Measurements from ENCODE around the gene DCHS2.
"Not testable (repeated sequence)": the region's sequence is repeated elsewhere in the genome, so short reads cannot be mapped to it uniquely, and the experiment has no call there.

The DCHS2 gene

GRCh38 chr4:154217384-154217783 lies 274.2 kb downstream of the DCHS2 start:
- not testable (repeated sequence) for H3K27ac ChIP-seq (ENCODE audit: insufficient read depth, low read length, poor library complexity, severe bottlenecking); H3K27me3 ChIP-seq (replicated peaks; ENCODE audit: control insufficient read depth, insufficient read depth, low read length, poor library complexity, severe bottlenecking); DNase-seq; H3K4me1 ChIP-seq (ENCODE audit: control insufficient read depth, insufficient read depth, low read length, poor library complexity, severe bottlenecking); H3K4me3 ChIP-seq (ENCODE audit: insufficient read depth, low read depth, low read length, poor library complexity, severe bottlenecking); H3K36me3 ChIP-seq (ENCODE audit: control insufficient read depth, insufficient read depth, low read length); H3K9me3 ChIP-seq (ENCODE audit: control insufficient read depth, low read length)

DNA sequence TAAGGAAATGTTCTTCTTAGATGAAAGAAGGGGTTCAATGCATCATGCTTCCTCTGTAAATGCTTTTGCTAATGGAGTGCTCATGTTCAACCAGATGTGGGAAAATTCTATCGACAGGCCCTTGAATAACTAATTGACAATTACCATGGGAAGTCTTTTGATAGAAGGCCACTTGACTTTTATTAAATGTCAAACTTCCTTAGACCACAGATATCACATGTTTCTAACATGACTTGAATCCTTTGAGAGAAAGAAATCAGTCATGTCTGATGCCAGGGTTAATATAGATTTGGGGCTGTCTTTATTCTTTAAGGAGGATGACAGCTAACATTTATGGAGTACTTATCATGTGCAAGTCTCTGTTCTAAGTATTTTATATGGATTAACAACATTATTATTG lies 280.1 kb downstream of the DCHS2 start:
- H3K4me1 ChIP-seq (ENCODE audit: control insufficient read depth, insufficient read depth, low read length, poor library complexity, severe bottlenecking): no peaks in the 10 kb centered on the region
- no peak overlapping the region for H3K27ac ChIP-seq (ENCODE audit: insufficient read depth, low read length, poor library complexity, severe bottlenecking)
- no peaks in the 10 kb centered on the region for H3K36me3 ChIP-seq (ENCODE audit: control insufficient read depth, insufficient read depth, low read length)
- no peaks in the 10 kb centered on the region for H3K27me3 ChIP-seq (replicated peaks; ENCODE audit: control insufficient read depth, insufficient read depth, low read length, poor library complexity, severe bottlenecking)
- H3K4me3 ChIP-seq (ENCODE audit: insufficient read depth, low read depth, low read length, poor library complexity, severe bottlenecking): no peak overlapping the region
- DNase-seq: no peak
- H3K9me3 ChIP-seq (ENCODE audit: control insufficient read depth, low read length): no peaks in the 10 kb centered on the region

GRCh38 chr4:154208424-154208823 lies 283.2 kb downstream of the DCHS2 start:
- Histone ChIP-seq H3K27ac (ENCODE audit: insufficient read depth, low read length, poor library complexity, severe bottlenecking) (no peak overlapping the region), H3K27me3 (replicated peaks; ENCODE audit: control insufficient read depth, insufficient read depth, low read length, poor library complexity, severe bottlenecking) (no peaks in the 10 kb centered on the region), H3K4me1 (ENCODE audit: control insufficient read depth, insufficient read depth, low read length, poor library complexity, severe bottlenecking) (no peaks in the 10 kb centered on the region), H3K36me3 (ENCODE audit: control insufficient read depth, insufficient read depth, low read length) (no peaks in the 10 kb centered on the region), H3K9me3 (ENCODE audit: control insufficient read depth, low read length) (no peaks in the 10 kb centered on the region), H3K4me3 (ENCODE audit: insufficient read depth, low read depth, low read length, poor library complexity, severe bottlenecking) (no peak overlapping the region)
- no peak for DNase-seq

GRCh38 chr4:154205471-154205870 lies 286.1 kb downstream of the DCHS2 start:
- Histone ChIP-seq H3K4me3 (ENCODE audit: insufficient read depth, low read depth, low read length, poor library complexity, severe bottlenecking) (no peak overlapping the region), H3K36me3 (ENCODE audit: control insufficient read depth, insufficient read depth, low read length) (no peaks in the 10 kb centered on the region), H3K9me3 (ENCODE audit: control insufficient read depth, low read length) (no peaks in the 10 kb centered on the region), H3K27ac (ENCODE audit: insufficient read depth, low read length, poor library complexity, severe bottlenecking) (no peak overlapping the region), H3K27me3 (replicated peaks; ENCODE audit: control insufficient read depth, insufficient read depth, low read length, poor library complexity, severe bottlenecking) (no peaks in the 10 kb centered on the region), H3K4me1 (ENCODE audit: control insufficient read depth, insufficient read depth, low read length, poor library complexity, severe bottlenecking) (no peaks in the 10 kb centered on the region)
- no peak for DNase-seq

GRCh38 chr4:154194649-154195048 lies 296.9 kb downstream of the DCHS2 start:
- no peaks in the 10 kb centered on the region for H3K36me3 ChIP-seq (ENCODE audit: control insufficient read depth, insufficient read depth, low read length)
- no peak overlapping the region for H3K4me3 ChIP-seq (ENCODE audit: insufficient read depth, low read depth, low read length, poor library complexity, severe bottlenecking)
- no peaks in the 10 kb centered on the region for H3K4me1 ChIP-seq (ENCODE audit: control insufficient read depth, insufficient read depth, low read length, poor library complexity, severe bottlenecking)
- H3K9me3 ChIP-seq (ENCODE audit: control insufficient read depth, low read length): no peaks in the 10 kb centered on the region
- no peak overlapping the region for H3K27ac ChIP-seq (ENCODE audit: insufficient read depth, low read length, poor library complexity, severe bottlenecking)
- no peak for DNase-seq
- H3K27me3 ChIP-seq (replicated peaks; ENCODE audit: control insufficient read depth, insufficient read depth, low read length, poor library complexity, severe bottlenecking): no peaks in the 10 kb centered on the region

DNA sequence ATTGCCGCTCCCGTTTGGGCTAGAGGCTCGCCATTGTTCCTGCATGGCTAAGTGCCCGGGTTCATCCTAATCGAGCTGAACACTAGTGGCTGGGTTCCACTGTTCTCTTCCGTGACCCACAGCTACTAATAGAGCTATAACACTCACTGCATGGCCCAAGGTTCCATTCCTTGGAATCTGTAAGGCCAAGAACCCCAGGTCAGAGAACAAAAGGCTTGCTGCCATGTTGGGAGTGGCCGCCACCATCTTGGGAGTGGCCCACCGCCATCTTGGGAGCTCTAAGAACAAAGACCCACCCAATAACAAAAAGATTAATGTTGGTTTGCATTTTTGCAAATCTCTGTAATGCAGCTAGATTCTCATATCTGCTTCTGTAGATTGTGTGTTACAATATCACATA lies 299.0 kb downstream of the DCHS2 start:
- no peak for DNase-seq
- Histone ChIP-seq H3K36me3 (ENCODE audit: control insufficient read depth, insufficient read depth, low read length) (no peaks in the 10 kb centered on the region), H3K27me3 (replicated peaks; ENCODE audit: control insufficient read depth, insufficient read depth, low read length, poor library complexity, severe bottlenecking) (no peaks in the 10 kb centered on the region), H3K27ac (ENCODE audit: insufficient read depth, low read length, poor library complexity, severe bottlenecking) (no peak overlapping the region), H3K4me3 (ENCODE audit: insufficient read depth, low read depth, low read length, poor library complexity, severe bottlenecking) (no peak overlapping the region), H3K9me3 (ENCODE audit: control insufficient read depth, low read length) (no peaks in the 10 kb centered on the region), H3K4me1 (ENCODE audit: control insufficient read depth, insufficient read depth, low read length, poor library complexity, severe bottlenecking) (no peaks in the 10 kb centered on the region)

- Histone ChIP-seq H3K27ac (ENCODE audit: insufficient read depth, low read length, poor library complexity, severe bottlenecking) (no peak overlapping the region), H3K9me3 (ENCODE audit: control insufficient read depth, low read length) (no peaks in the 10 kb centered on the region), H3K4me1 (ENCODE audit: control insufficient read depth, insufficient read depth, low read length, poor library complexity, severe bottlenecking) (no peaks in the 10 kb centered on the region), H3K4me3 (ENCODE audit: insufficient read depth, low read depth, low read length, poor library complexity, severe bottlenecking) (no peak overlapping the region), H3K36me3 (ENCODE audit: control insufficient read depth, insufficient read depth, low read length) (no peaks in the 10 kb centered on the region), H3K27me3 (replicated peaks; ENCODE audit: control insufficient read depth, insufficient read depth, low read length, poor library complexity, severe bottlenecking) (no peaks in the 10 kb centered on the region)
- DNase-seq: no peak
These were observed 302.3 kb downstream of the DCHS2 start for GRCh38 chr4:154189346-154189745.

DNA sequence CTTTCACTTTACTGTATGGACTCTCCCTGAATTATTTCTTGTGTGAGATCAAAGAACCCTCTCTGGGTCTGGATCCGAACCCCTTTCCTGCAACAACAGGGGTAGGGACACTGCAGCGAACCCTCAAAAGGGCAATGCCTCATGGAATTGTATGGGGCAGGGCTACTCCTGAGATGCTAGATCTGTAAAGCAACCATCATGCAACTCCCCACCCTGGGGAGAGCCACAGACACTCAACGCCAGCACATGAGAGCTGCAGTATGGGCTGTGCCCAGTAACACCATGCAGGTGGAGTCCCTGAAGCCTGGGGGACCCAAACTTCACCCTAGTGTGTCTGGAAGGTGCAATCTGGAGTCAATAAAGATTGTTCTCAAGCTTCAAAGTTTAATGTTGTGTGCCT lies 304.7 kb downstream of the DCHS2 start:
- Histone ChIP-seq H3K27ac (ENCODE audit: insufficient read depth, low read length, poor library complexity, severe bottlenecking) (no peak overlapping the region), H3K9me3 (ENCODE audit: control insufficient read depth, low read length) (no peaks in the 10 kb centered on the region), H3K27me3 (replicated peaks; ENCODE audit: control insufficient read depth, insufficient read depth, low read length, poor library complexity, severe bottlenecking) (no peaks in the 10 kb centered on the region), H3K36me3 (ENCODE audit: control insufficient read depth, insufficient read depth, low read length) (no peaks in the 10 kb centered on the region), H3K4me3 (ENCODE audit: insufficient read depth, low read depth, low read length, poor library complexity, severe bottlenecking) (no peak overlapping the region), H3K4me1 (ENCODE audit: control insufficient read depth, insufficient read depth, low read length, poor library complexity, severe bottlenecking) (no peaks in the 10 kb centered on the region)
- no peak for DNase-seq

- no peaks in the 10 kb centered on the region for H3K4me1 ChIP-seq (ENCODE audit: control insufficient read depth, insufficient read depth, low read length, poor library complexity, severe bottlenecking)
These were observed 305.6 kb downstream of the DCHS2 start for GRCh38 chr4:154186035-154186434.

GRCh38 chr4:154184238-154184637 lies 307.4 kb downstream of the DCHS2 start:
- H3K9me3 ChIP-seq (ENCODE audit: control insufficient read depth, low read length): no peaks in the 10 kb centered on the region
- no peaks in the 10 kb centered on the region for H3K27me3 ChIP-seq (replicated peaks; ENCODE audit: control insufficient read depth, insufficient read depth, low read length, poor library complexity, severe bottlenecking)
- H3K27ac ChIP-seq (ENCODE audit: insufficient read depth, low read length, poor library complexity, severe bottlenecking): no peak overlapping the region
- no peaks in the 10 kb centered on the region for H3K36me3 ChIP-seq (ENCODE audit: control insufficient read depth, insufficient read depth, low read length)
- no peaks in the 10 kb centered on the region for H3K4me1 ChIP-seq (ENCODE audit: control insufficient read depth, insufficient read depth, low read length, poor library complexity, severe bottlenecking)
- no peak overlapping the region for H3K4me3 ChIP-seq (ENCODE audit: insufficient read depth, low read depth, low read length, poor library complexity, severe bottlenecking)
- DNase-seq: no peak

More at GRCh38 chr4:154186035-154186434, 305.6 kb downstream of the DCHS2 start:
- H3K27me3 ChIP-seq (replicated peaks; ENCODE audit: control insufficient read depth, insufficient read depth, low read length, poor library complexity, severe bottlenecking): no peaks in the 10 kb centered on the region
- no peak overlapping the region for H3K27ac ChIP-seq (ENCODE audit: insufficient read depth, low read length, poor library complexity, severe bottlenecking)
- H3K4me3 ChIP-seq (ENCODE audit: insufficient read depth, low read depth, low read length, poor library complexity, severe bottlenecking): no peak overlapping the region
- DNase-seq: no peak
- H3K36me3 ChIP-seq (ENCODE audit: control insufficient read depth, insufficient read depth, low read length): no peaks in the 10 kb centered on the region
- H3K9me3 ChIP-seq (ENCODE audit: control insufficient read depth, low read length): no peaks in the 10 kb centered on the region

DNA sequence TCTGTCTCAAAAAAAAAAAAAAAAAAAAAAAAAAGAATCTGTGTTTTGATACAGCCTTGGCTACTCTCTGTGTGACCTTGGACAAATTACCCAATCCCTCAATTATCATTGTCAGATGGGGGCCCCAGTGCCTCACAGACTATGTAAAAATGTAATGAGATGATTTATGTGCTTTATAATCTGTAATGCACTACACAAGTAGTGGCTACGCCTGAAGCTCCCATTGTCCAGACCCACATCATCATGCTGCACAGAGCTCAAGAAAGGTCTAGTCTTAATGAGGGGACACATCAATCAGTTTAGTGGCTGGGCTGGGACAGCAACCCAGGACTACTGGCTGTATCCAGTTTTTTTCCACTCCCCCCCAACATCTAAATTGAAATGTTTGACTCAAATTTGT lies 308.3 kb downstream of the DCHS2 start:
- no peak overlapping the region for H3K27ac ChIP-seq (ENCODE audit: insufficient read depth, low read length, poor library complexity, severe bottlenecking)
- no peaks in the 10 kb centered on the region for H3K4me1 ChIP-seq (ENCODE audit: control insufficient read depth, insufficient read depth, low read length, poor library complexity, severe bottlenecking)
- H3K9me3 ChIP-seq (ENCODE audit: control insufficient read depth, low read length): no peaks in the 10 kb centered on the region
- no peak overlapping the region for H3K4me3 ChIP-seq (ENCODE audit: insufficient read depth, low read depth, low read length, poor library complexity, severe bottlenecking)
- H3K27me3 ChIP-seq (replicated peaks; ENCODE audit: control insufficient read depth, insufficient read depth, low read length, poor library complexity, severe bottlenecking): no peaks in the 10 kb centered on the region
- no peak for DNase-seq
- no peaks in the 10 kb centered on the region for H3K36me3 ChIP-seq (ENCODE audit: control insufficient read depth, insufficient read depth, low read length)

Measured in effector memory CD4-positive, alpha-beta T cell (primary cell).